Upper lobe of left lung (tissue), 6 donors: ENCODE data around the gene ETS1. TPM values are rescaled to one million over a fixed set of nuclear protein-coding genes. Genes with fewer than 3 reads are reported as not detected.

Experiments used
- ATAC-seq, 2 donors: fragments of 200-7000 bp; cut with Tn5 transposase; one replicate each; pipeline ENCODE4 v1.9.1; 2022; ENCODE audit warnings: mild to moderate bottlenecking in 2 of 2, moderate library complexity in 2 of 2; ENCODE audit not compliant: low FRiP score in 2 of 2
- DNase-seq, 2 donors: peaks; one replicate each; pipeline ENCODE4 v3.0.0-alpha.2; 2019 to 2020
- H3K27ac ChIP-seq, 4 donors: fragments of 200-600 bp; sonication (generic); one replicate each; pipeline ENCODE4 v1.5.1; 2016 to 2019
- H3K27me3 ChIP-seq, 4 donors: fragments of 200-600 bp; sonication (generic); one replicate each; pipeline ENCODE4 v1.5.1; 2017 to 2019
- H3K36me3 ChIP-seq, 4 donors: fragments of 200-600 bp; sonication (generic); one replicate each; pipeline ENCODE4 v1.5.1; 2016 to 2019
- H3K4me1 ChIP-seq, 4 donors: fragments of 200-600 bp; sonication (generic); one replicate each; pipeline ENCODE4 v1.5.1; 2018 to 2019
- H3K4me3 ChIP-seq, 4 donors: fragments of 200-600 bp; sonication (generic); one replicate each; pipeline ENCODE4 v1.5.1; 2017 to 2019; ENCODE audit warnings: mild to moderate bottlenecking in 2 of 4, moderate library complexity in 1 of 4
- H3K9me3 ChIP-seq, 4 donors: fragments of 200-600 bp; sonication (generic); one replicate each; pipeline ENCODE4 v1.5.1; 2018 to 2019
- CTCF ChIP-seq, 6 experiments: fragments of 450-650 bp in 4 of 6; fragments of 200-600 bp in 2 of 6; sonication (generic) in 2 of 6; IDR thresholded peaks; one replicate each; pipeline ENCODE4 v1.5.1; 2016 to 2019; ENCODE audit warnings: antibody characterized with exemption in 6 of 6
- EP300 ChIP-seq, 4 donors: sonication (generic); formaldehyde crosslinking; IDR thresholded peaks; one replicate each; pipeline ENCODE4 v1.5.1; 2017; ENCODE audit warnings: antibody characterized with exemption in 4 of 4, control low read depth in 2 of 4
- POLR2A ChIP-seq, 4 donors: fragments of 450-650 bp; IDR thresholded peaks; one replicate each; pipeline ENCODE4 v1.5.1; 2016 to 2017; ENCODE audit warnings: antibody characterized with exemption in 4 of 4, mild to moderate bottlenecking in 2 of 4
- POLR2AphosphoS5 ChIP-seq, 2 donors: sonication (generic); formaldehyde crosslinking; IDR thresholded peaks; one replicate each; pipeline ENCODE4 v1.5.1; 2017; ENCODE audit warnings: antibody characterized with exemption in 2 of 2
- WGBS, 2 donors: methylation state at CpG; one replicate each; pipeline ENCODE4 v1.1.5; 2017 to 2018; 5-methylcytosine and 5-hydroxymethylcytosine counted together
- total RNA-seq, 6 donors: library from RNA; depleted of rRNA in 4 of 6; stranded (reverse); fragments of >200 nt in 4 of 6; gene quantifications; one replicate each; pipeline versions ENCODE4 v1.1.0 to v1.2.1, GENCODE V29; 2016 to 2021
- donor health status: DM: no; HTN: no; CAD: no; lungs with moderate emphysema.
- donor health status: DM: no; HTN: yes; CAD: no; lungs with severe emphysema.

The ETS1 gene
- total RNA-seq, 6 donors from 2014 or later, result 29.3 to 107 (median 79.0) TPM

GRCh38 chr11:128621601-128622501 is 34.5 kb upstream of the ETS1 start:
- Histone ChIP-seq H3K36me3 (no peaks in the 10 kb centered on the region), H3K9me3 (no peaks in the 10 kb centered on the region), H3K27me3 (no peaks in the 10 kb centered on the region), H3K4me1 (peaks cover 1 to 20% (median 16%) of the 10 kb centered on the region in 4 donors), H3K4me3 (no peak overlapping the region), H3K27ac (no peak overlapping the region)
- DNase-seq (no peak), ATAC-seq (no peak)
- WGBS, 2 donors, result 74 to 76% methylated on average over 15 to 17 of the region's 17 CpGs
- TF ChIP-seq POLR2A (IDR thresholded peaks at IDR 0.05) (no peak), POLR2AphosphoS5 (IDR thresholded peaks at IDR 0.05) (peak in 1 of 2 donors; percentile 18)

GRCh38 chr11:128620309-128621100 is 33.1 kb upstream of the ETS1 start:
- ATAC-seq (no peak), DNase-seq (no peak)
- Histone ChIP-seq H3K36me3 (no peaks in the 10 kb centered on the region), H3K4me3 (no peak overlapping the region), H3K9me3 (no peaks in the 10 kb centered on the region), H3K4me1 (peaks cover 0 to 15% (median 12%) of the 10 kb centered on the region in 4 donors), H3K27ac (no peak overlapping the region), H3K27me3 (no peaks in the 10 kb centered on the region)
- WGBS, 2 donors, result 54 to 62% methylated on average over 9 of the region's 9 CpGs
- TF ChIP-seq POLR2A (IDR thresholded peaks at IDR 0.05) (no peak), CTCF (IDR thresholded peaks at IDR 0.05) (no peak), EP300 (IDR thresholded peaks at IDR 0.05) (no peak), POLR2AphosphoS5 (IDR thresholded peaks at IDR 0.05) (no peak)

- 83 to 92% methylated on average over 10 of the region's 10 CpGs for WGBS, 2 donors
Measured at GRCh38 chr11:128619540-128620308, 32.4 kb upstream of the ETS1 start.

GRCh38 chr11:128619007-128619406 is 31.6 kb upstream of the ETS1 start:
- DNase-seq (no peak), ATAC-seq (no peak)
- Histone ChIP-seq H3K4me3 (no peak overlapping the region), H3K27me3 (no peaks in the 10 kb centered on the region), H3K9me3 (no peaks in the 10 kb centered on the region), H3K4me1 (peaks cover 0 to 3% (median under 1%) of the 10 kb centered on the region in 4 donors), H3K36me3 (no peaks in the 10 kb centered on the region), H3K27ac (no peak overlapping the region)
- TF ChIP-seq POLR2AphosphoS5 (IDR thresholded peaks at IDR 0.05), result no peak
- no peak for TF ChIP-seq POLR2A (IDR thresholded peaks at IDR 0.05)
- TF ChIP-seq EP300 (IDR thresholded peaks at IDR 0.05), result no peak
- no peak for TF ChIP-seq CTCF (IDR thresholded peaks at IDR 0.05)
- WGBS, 2 donors, result 92 to 93% methylated on average over 5 of the region's 5 CpGs

More at GRCh38 chr11:128619540-128620308, 32.4 kb upstream of the ETS1 start:
- H3K36me3 ChIP-seq, result no peaks in the 10 kb centered on the region
- no peak for TF ChIP-seq POLR2A (IDR thresholded peaks at IDR 0.05)
- H3K9me3 ChIP-seq, result no peaks in the 10 kb centered on the region
- H3K27me3 ChIP-seq, result no peaks in the 10 kb centered on the region
- H3K4me3 ChIP-seq, result no peak overlapping the region
- ATAC-seq (no peak), DNase-seq (no peak)
- no peak overlapping the region for H3K27ac ChIP-seq
- peaks cover 0 to 8% (median 7%) of the 10 kb centered on the region in 4 donors for H3K4me1 ChIP-seq

GRCh38 chr11:128618603-128619002 is 31.2 kb upstream of the ETS1 start:
- Histone ChIP-seq H3K9me3 (no peaks in the 10 kb centered on the region), H3K36me3 (no peaks in the 10 kb centered on the region), H3K4me1 (no peaks in the 10 kb centered on the region), H3K27me3 (no peaks in the 10 kb centered on the region), H3K27ac (no peak overlapping the region), H3K4me3 (no peak overlapping the region)
- ATAC-seq (no peak), DNase-seq (no peak)
- TF ChIP-seq EP300 (IDR thresholded peaks at IDR 0.05) (no peak), POLR2AphosphoS5 (IDR thresholded peaks at IDR 0.05) (no peak), POLR2A (IDR thresholded peaks at IDR 0.05) (no peak), CTCF (IDR thresholded peaks at IDR 0.05) (no peak)
- WGBS, 2 donors, result 84 to 94% methylated on average over 7 of the region's 7 CpGs
